ENCODE results near the gene MLST8.
"Not testable (repeated sequence)": the region's sequence is repeated elsewhere in the genome, so short reads cannot be mapped to it uniquely, and the experiment has no call there.

MLST8 gene

GRCh38 chr16:2190659-2191445 is 14.4 kb upstream of the MLST8 start:
- DNase-seq = peak; percentile 31

GRCh38 chr16:2191446-2191706 is 13.9 kb upstream of the MLST8 start:
- DNase-seq = no peak

GRCh38 chr16:2194166-2194834 is 11.0 kb upstream of the MLST8 start:
- peak; percentile 19 for DNase-seq

GRCh38 chr16:2194852-2195321 is 10.4 kb upstream of the MLST8 start:
- peak; percentile 71 for DNase-seq

GRCh38 chr16:2195322-2196161 is 9.7 kb upstream of the MLST8 start:
- no peak for DNase-seq

GRCh38 chr16:2196162-2196980 is 8.9 kb upstream of the MLST8 start, which contains the start of gene CASKIN1:
TSS of gene CASKIN1 (minus strand) at chr16:2196605. CDS start at chr16:2196432, 173 bp downstream.
- DNase-seq = peak; percentile 17

- DNase-seq = no peak
Measured at GRCh38 chr16:2196981-2197511, 8.2 kb upstream of the MLST8 start.

GRCh38 chr16:2197765-2198164 is 7.5 kb upstream of the MLST8 start:
- no peak for DNase-seq

GRCh38 chr16:2198283-2198682 is 7.0 kb upstream of the MLST8 start:
- no peak for DNase-seq

GRCh38 chr16:2199095-2199494 is 6.2 kb upstream of the MLST8 start:
- DNase-seq = no peak

GRCh38 chr16:2199621-2200139 is 5.6 kb upstream of the MLST8 start:
- no peak for DNase-seq

GRCh38 chr16:2200313-2200712 is 4.9 kb upstream of the MLST8 start:
- DNase-seq = no peak

GRCh38 chr16:2203119-2203688 is 2.0 kb upstream of the MLST8 start:
- DNase-seq = not testable (repeated sequence)

- DNase-seq = no peak
Measured at GRCh38 chr16:2204416-2205103, 694 bp upstream of the MLST8 start.

- DNase-seq = no peak
Measured at GRCh38 chr16:2205967-2206313, 686 bp downstream of the MLST8 start.

GRCh38 chr16:2206420-2206779 is 1.1 kb downstream of the MLST8 start:
- no peak for DNase-seq

- DNase-seq = no peak
Measured at GRCh38 chr16:2206780-2207433, 1.7 kb downstream of the MLST8 start.

- DNase-seq = no peak
Measured at GRCh38 chr16:2207872-2208271, 2.6 kb downstream of the MLST8 start.

- DNase-seq = no peak
Measured at GRCh38 chr16:2208308-2208707, 3.1 kb downstream of the MLST8 start.

GRCh38 chr16:2208772-2209171 is 3.5 kb downstream of the MLST8 start:
- no peak for DNase-seq

Data from NCI-H1436 (cell line).